SK-N-SH (cell line): ENCODE results near the gene AGTRAP. TPM values are rescaled to one million over a fixed set of nuclear protein-coding genes. Genes with fewer than 3 reads are reported as not detected.

Experiments
- CTCF ChIA-PET: fragments of 300-600, 350-600 bp; formaldehyde crosslinking; extraction: SDS; loops from one replicate; lab custom pipeline; 2021; lab: Yijun Ruan, JAX
- POLR2A ChIA-PET: fragments of 350-600 bp; sonication (Branson Sonifier 250); formaldehyde crosslinking; extraction: SDS; loops from one replicate; lab custom pipeline; 2020; ENCODE audit warnings: antibody characterized with exemption, inconsistent platforms; lab: Yijun Ruan, JAX
- DNase-seq: peaks from one replicate; pipeline ENCODE4 v3.0.0; 2012
- H2AFZ ChIP-seq: fragments of 200-600 bp; sonication (generic); 2 replicates; pipeline ENCODE4 v1.8.1; 2016; ENCODE audit warnings: antibody characterized with exemption, mild to moderate bottlenecking, low read depth
- H3F3A ChIP-seq: fragments of 200-600 bp; sonication (generic); replicated peaks from 2 replicates; pipeline ENCODE3; 2016; ENCODE audit warnings: antibody characterized with exemption, mild to moderate bottlenecking; ENCODE audit not compliant: insufficient read depth
- H3K27ac ChIP-seq, 2 experiments: fragments of 200-500 bp in 1 of 2; fragments of 200-600 bp in 1 of 2; sonication (Bioruptor generic) in 1 of 2; sonication (generic), shearing (Covaris generic) in 1 of 2; 2 replicates each; pipeline versions ENCODE4 v1.5.1 to v1.6.1; 2014 to 2016; ENCODE audit warnings: low read depth in 2 of 2, inconsistent platforms in 1 of 2, low read length in 1 of 2, mild to moderate bottlenecking in 1 of 2, mixed read lengths in 1 of 2
- H3K27me3 ChIP-seq: fragments of 200-600 bp; sonication (generic), shearing (Covaris generic); 2 replicates; pipeline ENCODE4 v1.6.1; 2016; ENCODE audit warnings: mixed run types; ENCODE audit not compliant: insufficient read depth
- H3K36me3 ChIP-seq, 2 experiments: fragments of 200-500 bp in 1 of 2; fragments of 200-600 bp in 1 of 2; sonication (Bioruptor generic) in 1 of 2; sonication (generic) in 1 of 2; replicated peaks in 1 of 2; 2 replicates each; pipeline versions ENCODE3 to v1.5.1; 2014 to 2016; ENCODE audit warnings: low read length in 1 of 2, mild to moderate bottlenecking in 1 of 2; ENCODE audit not compliant: insufficient read depth in 2 of 2, control insufficient read depth in 1 of 2
- H3K4me1 ChIP-seq, 2 experiments: fragments of 200-500 bp in 1 of 2; fragments of 200-600 bp in 1 of 2; sonication (Bioruptor generic) in 1 of 2; sonication (generic), shearing (Covaris generic) in 1 of 2; 2 replicates each; pipeline versions ENCODE4 v1.5.1 to v1.6.1; 2014 to 2016; ENCODE audit warnings: low read depth in 1 of 2, low read length in 1 of 2, mixed run types in 1 of 2; ENCODE audit not compliant: insufficient read depth in 2 of 2, control insufficient read depth in 1 of 2
- H3K4me2 ChIP-seq: fragments of 200-600 bp; sonication (generic), shearing (Covaris generic); 2 replicates; pipeline ENCODE4 v1.6.1; 2017; ENCODE audit warnings: mixed run types
- H3K4me3 ChIP-seq, 2 experiments: fragments of 200-500 bp in 1 of 2; fragments of 200-600 bp in 1 of 2; sonication (Bioruptor generic) in 1 of 2; sonication (generic), shearing (Covaris generic) in 1 of 2; 2 replicates each; pipeline versions ENCODE4 v1.5.1 to v1.8.1; 2014 to 2016; ENCODE audit warnings: low read depth in 2 of 2, inconsistent platforms in 1 of 2, low read length in 1 of 2, mild to moderate bottlenecking in 1 of 2, mixed read lengths in 1 of 2, moderate library complexity in 1 of 2
- H3K79me2 ChIP-seq: fragments of 200-600 bp; sonication (generic); 2 replicates; pipeline ENCODE4 v1.8.1; 2017; ENCODE audit warnings: mild to moderate bottlenecking; ENCODE audit not compliant: insufficient read depth
- H3K9ac ChIP-seq: fragments of 200-600 bp; sonication (generic); 2 replicates; pipeline ENCODE4 v1.6.1; 2017; ENCODE audit warnings: mixed run types
- H3K9me2 ChIP-seq: fragments of 200-600 bp; sonication (generic); 2 replicates; pipeline ENCODE4 v1.6.1; 2017; ENCODE audit warnings: mixed run types
- H3K9me3 ChIP-seq: fragments of 200-600 bp; sonication (generic); 2 replicates; pipeline ENCODE4 v1.6.1; 2017; ENCODE audit warnings: mixed run types, mild to moderate bottlenecking, moderate library complexity
- H4K20me1 ChIP-seq: fragments of 200-600 bp; sonication (generic); 2 replicates; pipeline ENCODE4 v1.6.1; 2017; ENCODE audit warnings: mild to moderate bottlenecking, mixed run types; ENCODE audit not compliant: insufficient read depth
- CTCF ChIP-seq: fragments of 200-600 bp; sonication (generic); IDR thresholded peaks from 2 replicates; pipeline ENCODE4 v1.6.1; 2017; ENCODE audit warnings: antibody characterized with exemption, mild to moderate bottlenecking, moderate library complexity
- ELF1 ChIP-seq: IDR thresholded peaks from 2 replicates; pipeline ENCODE4 v1.4.0; 2012
- EP300 ChIP-seq, 2 experiments: IDR thresholded peaks; 2 replicates each; pipeline versions ENCODE4 v1.4.0 to v1.6.1; 2012; ENCODE audit warnings: borderline replicate concordance in 1 of 2, low read depth in 1 of 2, low read length in 1 of 2
- EZH2phosphoT487 ChIP-seq: fragments of 200-600 bp; sonication (generic); IDR thresholded peaks from 2 replicates; pipeline ENCODE4 v1.6.1; 2017; ENCODE audit warnings: low read depth, mixed run types, mild to moderate bottlenecking, antibody characterized with exemption, moderate library complexity, borderline replicate concordance
- FOSL2 ChIP-seq: IDR thresholded peaks from 2 replicates; pipeline ENCODE4 v1.4.0; 2012; ENCODE audit warnings: low read depth, mild to moderate bottlenecking, moderate library complexity, borderline replicate concordance
- FOXJ3 ChIP-seq: sonication (generic); formaldehyde crosslinking; IDR thresholded peaks from 2 replicates; pipeline ENCODE4 v1.5.1; 2020; ENCODE audit warnings: mild to moderate bottlenecking, missing genetic modification reagents
- FOXM1 ChIP-seq: IDR thresholded peaks from 2 replicates; pipeline ENCODE4 v1.4.0; 2012; ENCODE audit warnings: low read depth, mild to moderate bottlenecking
- GABPA ChIP-seq: IDR thresholded peaks from 2 replicates; pipeline ENCODE4 v1.4.0; 2012; ENCODE audit warnings: low read depth, mild to moderate bottlenecking
- GATA2 ChIP-seq: sonication (generic); formaldehyde crosslinking; IDR thresholded peaks from 2 replicates; pipeline ENCODE4 v1.5.0; 2020; ENCODE audit warnings: mild to moderate bottlenecking, missing genetic modification reagents
- MXI1 ChIP-seq: IDR thresholded peaks from 2 replicates; pipeline ENCODE4 v1.6.1; 2012; ENCODE audit warnings: mild to moderate bottlenecking, low read depth, low read length, improper control_type of control experiment
- RAD21 ChIP-seq: IDR thresholded peaks from 2 replicates; pipeline ENCODE4 v1.6.1; 2012; ENCODE audit warnings: mild to moderate bottlenecking, low read length
- RCOR1 ChIP-seq: fragments of 150-350 bp; IDR thresholded peaks from 2 replicates; pipeline ENCODE4 v1.6.1; 2017; ENCODE audit warnings: antibody characterized with exemption, low read length
- REST ChIP-seq: IDR thresholded peaks from 2 replicates; pipeline ENCODE4 v1.6.1; 2012; ENCODE audit warnings: mild to moderate bottlenecking, low read depth, low read length, moderate library complexity
- RFX5 ChIP-seq: IDR thresholded peaks from 2 replicates; pipeline ENCODE4 v1.6.1; 2012; ENCODE audit warnings: mild to moderate bottlenecking, improper control_type of control experiment, low read length
- RXRA ChIP-seq: IDR thresholded peaks from 2 replicates; pipeline ENCODE4 v1.4.0; 2012; ENCODE audit warnings: low read depth, mild to moderate bottlenecking, borderline replicate concordance
- TAF1 ChIP-seq: IDR thresholded peaks from 2 replicates; pipeline ENCODE4 v1.6.1; 2012; ENCODE audit warnings: low read depth, mild to moderate bottlenecking, low read length, moderate library complexity, borderline replicate concordance
- TCF12 ChIP-seq: IDR thresholded peaks from 2 replicates; pipeline ENCODE4 v1.4.0; 2012
- ZBTB33 ChIP-seq: IDR thresholded peaks from 2 replicates; pipeline ENCODE4 v1.4.0; 2012; ENCODE audit warnings: low read depth, borderline replicate concordance
- polyA plus RNA-seq, 3 experiments: library from polyadenylated mRNA; depleted of rRNA; stranded (reverse); fragments of >200 nt; gene quantifications; 2 replicates each; pipeline ENCODE4 v1.2.3, GENCODE V29; 2012
- TF ChIP-seq, protein P1 (sequence below): IDR thresholded peaks from 2 replicates; pipeline ENCODE4; 2012

Gene AGTRAP
- polyA plus RNA-seq, 1 of the 3 experiments (the other 2 are of a cell fraction): 66.2 TPM

DNA sequence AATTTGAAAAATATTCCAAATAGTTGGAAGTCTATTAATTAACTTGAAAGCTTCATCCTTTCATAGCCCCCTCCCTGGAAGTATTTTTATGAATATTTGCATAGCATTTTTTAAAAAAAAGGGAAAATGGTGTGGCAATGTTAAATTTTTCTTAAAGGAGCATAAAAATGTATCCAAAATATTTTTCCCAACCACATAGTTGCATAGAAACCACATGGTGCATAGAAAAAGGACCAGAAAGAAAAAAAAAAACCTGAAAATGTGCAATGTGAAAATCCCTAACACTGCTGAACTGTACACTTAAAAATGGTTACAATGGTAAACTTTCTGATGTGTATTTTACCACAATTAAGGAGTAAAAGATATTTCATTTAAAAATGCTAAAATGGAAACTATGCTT, 34.1 kb downstream of the AGTRAP start:
- Histone ChIP-seq H3K79me2 (no peaks in the 10 kb centered on the region), H2AFZ (no peak overlapping the region), H3K27me3 (no peaks in the 10 kb centered on the region), H3K4me1 (peaks cover 0 to 6% of the 10 kb centered on the region in 2 experiments; a peak in 1 of 4 replicates), H3K4me3 (no peak overlapping the region), H4K20me1 (no peaks in the 10 kb centered on the region), H3K36me3 (no peaks in the 10 kb centered on the region), H3K9me2 (no peaks in the 10 kb centered on the region), H3K9me3 (no peaks in the 10 kb centered on the region), H3K4me2 (no peak overlapping the region), H3F3A (no peaks in the 10 kb centered on the region), H3K9ac (no peak overlapping the region), H3K27ac (no peak overlapping the region)
- TF ChIP-seq EZH2phosphoT487 (no peak), FOSL2 (no peak), RAD21 (no peak), TAF1 (no peak), REST (no peak), ZBTB33 (no peak), MXI1 (no peak), GABPA (no peak), RFX5 (no peak), FOXM1 (no peak), TCF12 (no peak), EP300 (IDR thresholded peaks at IDR 0.05; ENCODE audit: borderline replicate concordance in 1 of 2, low read depth in 1 of 2, low read length in 1 of 2) (no peak), FOXJ3 (CRISPR knock-in tag) (no peak), RCOR1 (no peak), ELF1 (no peak), RXRA (no peak), CTCF (no peak), GATA2 (CRISPR knock-in tag) (no peak)
- TF ChIP-seq, protein P1, sequence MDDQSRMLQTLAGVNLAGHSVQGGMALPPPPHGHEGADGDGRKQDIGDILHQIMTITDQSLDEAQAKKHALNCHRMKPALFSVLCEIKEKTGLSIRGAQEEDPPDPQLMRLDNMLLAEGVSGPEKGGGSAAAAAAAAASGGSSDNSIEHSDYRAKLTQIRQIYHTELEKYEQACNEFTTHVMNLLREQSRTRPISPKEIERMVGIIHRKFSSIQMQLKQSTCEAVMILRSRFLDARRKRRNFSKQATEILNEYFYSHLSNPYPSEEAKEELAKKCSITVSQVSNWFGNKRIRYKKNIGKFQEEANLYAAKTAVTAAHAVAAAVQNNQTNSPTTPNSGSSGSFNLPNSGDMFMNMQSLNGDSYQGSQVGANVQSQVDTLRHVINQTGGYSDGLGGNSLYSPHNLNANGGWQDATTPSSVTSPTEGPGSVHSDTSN: no peak
- DNase-seq: no peak
- ChIA-PET POLR2A (no interaction called here), CTCF (no interaction called here)
